Inflammatory macrophage (primary cell): ENCODE data around the gene NRCAM.
"Not testable (repeated sequence)": the region's sequence is repeated elsewhere in the genome, so short reads cannot be mapped to it uniquely, and the experiment has no call there.

ENCODE experiments used
- DNase-seq, 2 donors: peaks; one replicate each; pipeline ENCODE4 v3.0.0-alpha.2; 2020 to 2022

The NRCAM gene

GRCh38 chr7:108393097-108393496 lies 63.1 kb downstream of the NRCAM start:
- not testable (repeated sequence) for DNase-seq

GRCh38 chr7:108387686-108388085 lies 68.5 kb downstream of the NRCAM start:
- not testable (repeated sequence) for DNase-seq

GRCh38 chr7:108385834-108386422 lies 70.3 kb downstream of the NRCAM start:
- DNase-seq, result no peak

GRCh38 chr7:108384716-108385483 lies 71.3 kb downstream of the NRCAM start:
- DNase-seq, result no peak

- DNase-seq, result no peak
Observed at GRCh38 chr7:108382932-108383331, 73.3 kb downstream of the NRCAM start.

GRCh38 chr7:108380517-108380916 lies 75.7 kb downstream of the NRCAM start:
- DNase-seq, result no peak

GRCh38 chr7:108376206-108376605 lies 80.0 kb downstream of the NRCAM start:
- no peak for DNase-seq

- no peak for DNase-seq
Observed at GRCh38 chr7:108375668-108376067, 80.6 kb downstream of the NRCAM start.

GRCh38 chr7:108374899-108375298 lies 81.3 kb downstream of the NRCAM start:
- DNase-seq, result no peak

- no peak for DNase-seq
Observed at GRCh38 chr7:108372618-108373017, 83.6 kb downstream of the NRCAM start.

- DNase-seq, result no peak
Observed at GRCh38 chr7:108370616-108371015, 85.6 kb downstream of the NRCAM start.

GRCh38 chr7:108368466-108368865 lies 87.8 kb downstream of the NRCAM start:
- no peak for DNase-seq

- DNase-seq, result no peak
Observed at GRCh38 chr7:108367946-108368345, 88.3 kb downstream of the NRCAM start.

- no peak for DNase-seq
Observed at GRCh38 chr7:108367314-108367713, 88.9 kb downstream of the NRCAM start.

GRCh38 chr7:108363659-108364058 lies 92.6 kb downstream of the NRCAM start:
- DNase-seq, result no peak

- DNase-seq, result peak in 1 of 2 donors; percentile 4
Observed at GRCh38 chr7:108360058-108360800, 96.0 kb downstream of the NRCAM start.

GRCh38 chr7:108358553-108358952 lies 97.7 kb downstream of the NRCAM start:
- no peak for DNase-seq

- DNase-seq, result no peak
Observed at GRCh38 chr7:108351729-108352131, 104.5 kb downstream of the NRCAM start.

- no peak for DNase-seq
Observed at GRCh38 chr7:108348913-108349312, 107.3 kb downstream of the NRCAM start.

- no peak for DNase-seq
Observed at GRCh38 chr7:108347616-108348015, 108.6 kb downstream of the NRCAM start.

GRCh38 chr7:108345710-108346336 lies 110.4 kb downstream of the NRCAM start:
- DNase-seq, result no peak

- DNase-seq, result no peak
Observed at GRCh38 chr7:108340856-108341411, 115.3 kb downstream of the NRCAM start.

GRCh38 chr7:108340406-108340805 lies 115.8 kb downstream of the NRCAM start:
- DNase-seq, result not testable (repeated sequence)
